ENCODE data around the gene UXT.

- TF ChIP-seq EZH2 (IDR thresholded peaks at IDR 0.05; ENCODE audit: low read length, unreplicated experiment) (no peak), CTCF (conservative IDR thresholded peaks at IDR 0.05; ENCODE audit: low read depth, low read length) (no peak), EZH2phosphoT487 (IDR thresholded peaks at IDR 0.05; ENCODE audit: borderline replicate concordance, low read length) (no peak)
These were observed 3.2 kb upstream of the UXT start for GRCh38 chrX:47662144-47662657.

Data from PC-3 (cell line).